LNCAP (cell line): ENCODE results near the gene CLSTN2.

ENCODE experiments used
- TF ChIP-seq, protein P1 (sequence below): fragments of 450-650 bp; IDR thresholded peaks from 2 replicates; pipeline ENCODE4 v1.5.1; 2017; ENCODE audit warnings: mild to moderate bottlenecking

Gene CLSTN2

DNA sequence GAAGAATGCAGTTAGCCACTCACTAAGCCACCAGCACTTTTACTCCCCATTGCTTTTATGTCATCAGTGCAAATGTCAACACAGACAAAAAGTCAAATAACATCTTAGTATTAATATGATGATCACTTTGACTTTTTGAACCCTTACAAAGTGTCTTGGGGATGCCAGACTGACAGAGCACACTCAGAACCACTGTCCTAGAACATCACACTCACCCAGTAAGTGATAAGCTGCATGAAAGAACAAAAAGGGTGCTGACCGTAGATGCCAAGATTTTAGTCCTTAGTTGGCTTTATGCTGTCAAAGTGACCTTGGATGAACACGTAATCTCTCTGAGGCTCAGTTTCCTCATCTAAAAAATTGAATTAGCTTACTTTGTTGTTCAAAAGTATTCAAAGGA, 463.4 kb downstream of the CLSTN2 start:
- TF ChIP-seq, protein P1, sequence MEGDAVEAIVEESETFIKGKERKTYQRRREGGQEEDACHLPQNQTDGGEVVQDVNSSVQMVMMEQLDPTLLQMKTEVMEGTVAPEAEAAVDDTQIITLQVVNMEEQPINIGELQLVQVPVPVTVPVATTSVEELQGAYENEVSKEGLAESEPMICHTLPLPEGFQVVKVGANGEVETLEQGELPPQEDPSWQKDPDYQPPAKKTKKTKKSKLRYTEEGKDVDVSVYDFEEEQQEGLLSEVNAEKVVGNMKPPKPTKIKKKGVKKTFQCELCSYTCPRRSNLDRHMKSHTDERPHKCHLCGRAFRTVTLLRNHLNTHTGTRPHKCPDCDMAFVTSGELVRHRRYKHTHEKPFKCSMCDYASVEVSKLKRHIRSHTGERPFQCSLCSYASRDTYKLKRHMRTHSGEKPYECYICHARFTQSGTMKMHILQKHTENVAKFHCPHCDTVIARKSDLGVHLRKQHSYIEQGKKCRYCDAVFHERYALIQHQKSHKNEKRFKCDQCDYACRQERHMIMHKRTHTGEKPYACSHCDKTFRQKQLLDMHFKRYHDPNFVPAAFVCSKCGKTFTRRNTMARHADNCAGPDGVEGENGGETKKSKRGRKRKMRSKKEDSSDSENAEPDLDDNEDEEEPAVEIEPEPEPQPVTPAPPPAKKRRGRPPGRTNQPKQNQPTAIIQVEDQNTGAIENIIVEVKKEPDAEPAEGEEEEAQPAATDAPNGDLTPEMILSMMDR = no peak

DNA sequence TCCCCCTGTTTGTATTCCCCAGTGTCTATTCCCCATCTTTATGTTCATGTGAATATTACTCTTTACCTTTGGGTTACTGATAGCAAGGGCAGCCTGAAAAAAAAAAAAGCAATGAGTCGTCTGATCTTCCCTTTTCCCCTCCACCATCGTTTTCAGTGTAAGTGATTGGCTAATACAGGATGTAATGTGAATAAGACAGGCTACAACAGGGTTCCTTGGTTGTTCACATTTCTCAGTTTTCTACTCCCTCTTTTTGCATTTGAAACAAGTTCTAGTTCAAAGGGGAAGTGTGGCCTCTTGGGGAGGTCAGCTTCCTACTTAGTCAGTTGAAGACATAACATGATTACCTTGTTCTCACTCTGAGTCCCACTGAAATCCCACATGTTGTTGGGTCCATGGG, 464.9 kb downstream of the CLSTN2 start:
- TF ChIP-seq, protein P1 = no peak

DNA sequence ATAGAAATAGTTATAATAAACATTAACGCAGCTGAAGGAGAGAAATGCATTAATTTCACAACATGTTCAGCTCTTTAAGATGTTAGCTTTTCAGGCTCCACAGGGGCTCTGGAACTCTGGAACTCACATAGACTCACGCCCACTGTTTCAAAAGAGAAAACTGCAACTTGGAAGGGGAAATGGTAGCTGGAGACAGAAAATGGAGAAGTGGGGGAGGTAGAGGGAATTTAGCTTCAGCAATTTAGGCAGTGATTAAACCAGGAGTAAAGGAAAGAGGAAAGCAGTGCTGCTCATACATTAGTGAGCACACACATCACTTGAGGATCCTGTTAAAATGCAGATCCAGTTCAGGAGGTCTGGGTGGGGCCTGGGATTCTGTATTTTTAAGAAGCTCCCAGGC, 468.1 kb downstream of the CLSTN2 start:
- TF ChIP-seq, protein P1 = no peak

DNA sequence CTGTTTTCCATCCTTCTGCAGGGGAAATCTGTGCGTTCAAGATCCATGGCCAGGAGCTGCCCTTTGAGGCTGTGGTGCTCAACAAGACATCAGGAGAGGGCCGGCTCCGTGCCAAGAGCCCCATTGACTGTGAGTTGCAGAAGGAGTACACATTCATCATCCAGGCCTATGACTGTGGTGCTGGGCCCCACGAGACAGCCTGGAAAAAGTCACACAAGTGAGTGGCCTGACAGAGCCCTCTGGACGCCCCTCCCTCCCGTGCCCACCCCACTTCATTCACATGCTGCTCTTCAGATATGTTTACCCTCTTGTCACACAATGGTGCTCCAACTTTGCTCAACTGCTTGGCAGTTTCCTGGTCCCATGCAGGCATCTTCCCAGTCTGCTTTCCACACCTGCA, 468.6 kb downstream of the CLSTN2 start:
- TF ChIP-seq, protein P1 = no peak

DNA sequence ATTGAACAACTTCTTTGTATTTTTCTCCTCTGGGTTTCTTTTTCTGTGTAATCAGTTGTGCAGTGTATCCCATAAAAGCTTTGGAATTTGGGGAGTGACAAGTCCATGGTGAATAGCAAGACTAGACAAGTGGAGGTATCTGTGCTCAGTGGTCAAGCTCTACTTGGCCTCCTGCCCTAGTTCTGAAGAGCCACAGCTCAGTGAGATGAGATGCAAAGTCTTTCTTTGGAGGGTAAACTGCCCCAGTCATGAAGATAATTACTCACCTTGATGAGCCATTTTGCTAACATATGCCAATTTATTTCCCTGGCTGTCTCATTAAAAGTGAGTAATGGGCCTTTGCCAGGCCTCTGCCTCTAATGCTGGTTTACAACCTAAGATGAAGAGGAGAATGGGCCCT, 471.7 kb downstream of the CLSTN2 start:
- TF ChIP-seq, protein P1 = no peak

DNA sequence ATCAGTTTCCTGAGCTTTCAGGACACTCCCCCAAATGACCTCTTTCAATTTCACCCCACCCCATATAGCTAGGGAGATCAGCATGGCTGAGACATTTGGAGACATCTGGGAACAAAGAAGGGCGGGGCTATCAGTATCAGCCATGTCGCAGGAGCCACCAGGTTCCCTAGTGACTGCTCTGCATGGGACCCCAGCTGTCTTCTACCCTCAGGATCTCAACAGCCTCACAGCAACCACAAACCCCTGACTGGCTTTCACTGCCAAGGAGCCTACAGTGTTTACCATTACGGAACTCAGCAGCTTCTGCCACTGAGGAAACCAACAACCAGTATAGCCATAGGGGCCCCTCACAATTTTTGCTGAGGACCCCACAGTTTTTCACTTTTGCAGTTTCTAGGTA, 473.3 kb downstream of the CLSTN2 start:
- TF ChIP-seq, protein P1 = no peak

DNA sequence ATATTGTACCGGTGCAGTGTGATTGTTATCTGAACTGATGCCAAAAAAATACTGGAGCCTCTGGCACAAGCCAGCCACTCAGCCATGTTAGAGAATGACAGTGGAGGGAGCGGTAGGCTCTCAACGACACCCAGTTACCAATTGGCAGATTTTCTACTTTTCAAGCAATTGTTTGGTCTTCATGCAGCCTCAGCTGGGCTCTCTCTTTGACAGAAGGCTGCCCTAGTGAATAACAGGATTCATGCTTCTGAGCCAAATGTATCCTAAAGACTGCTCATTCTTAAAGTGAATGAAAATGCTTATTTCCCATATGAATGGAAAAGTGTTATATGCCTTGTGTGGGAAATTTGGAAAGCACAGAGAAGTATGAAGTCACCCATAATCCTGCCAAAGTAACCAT, 481.7 kb downstream of the CLSTN2 start:
- TF ChIP-seq, protein P1 = no peak

DNA sequence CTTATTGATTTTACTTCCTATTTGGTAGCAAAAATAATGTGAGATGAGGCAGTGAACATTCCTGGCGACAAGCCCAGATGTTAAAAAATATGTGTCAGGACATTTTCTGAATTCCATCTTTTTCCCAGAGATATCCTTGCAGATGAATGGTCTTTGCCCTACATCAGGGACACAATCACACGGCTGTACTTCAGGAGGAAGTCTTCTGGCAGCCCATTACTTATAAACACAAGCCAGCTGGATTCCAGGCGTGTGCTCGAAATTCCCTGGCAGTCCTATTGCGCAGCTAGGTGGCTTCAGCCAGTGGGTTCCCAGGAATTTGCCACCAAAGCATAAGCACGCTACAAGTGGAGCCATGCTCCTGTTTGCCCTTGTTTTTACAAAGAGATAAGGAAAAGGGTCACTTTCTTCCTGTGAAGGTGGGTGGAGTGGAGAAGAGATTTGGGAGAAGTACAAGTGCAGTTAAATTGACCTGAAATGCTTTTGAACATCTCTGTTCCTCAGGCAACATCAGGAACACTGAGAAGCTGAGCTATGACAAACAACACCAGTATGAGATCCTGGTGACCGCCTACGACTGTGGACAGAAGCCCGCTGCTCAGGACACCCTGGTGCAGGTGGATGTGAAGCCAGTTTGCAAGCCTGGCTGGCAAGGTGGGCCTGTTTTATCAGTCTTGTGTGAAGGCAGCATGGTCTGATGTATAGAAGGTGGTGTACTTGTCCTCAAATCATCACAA, 485.8 kb downstream of the CLSTN2 start:
- TF ChIP-seq, protein P1 = no peak
